OCI-LY3 (cell line): Measurements from ENCODE around the gene SLC35F3.

Experiments
- H2AFZ ChIP-seq: fragments of 200-600, 300-600 bp; shearing (Covaris generic); 2 replicates; pipeline ENCODE4 v1.6.0; 2014; ENCODE audit warnings: antibody characterized with exemption, low read depth, low read length
- H3K27ac ChIP-seq: fragments of 200-600, 300-600 bp; sonication (generic); 2 replicates; pipeline ENCODE4 v1.5.1; 2014; ENCODE audit warnings: mild to moderate bottlenecking, low read length, moderate library complexity, mixed read lengths
- H3K27me3 ChIP-seq: fragments of 200-600, 300-600 bp; sonication (generic); 2 replicates; pipeline ENCODE4 v1.6.1; 2014; ENCODE audit warnings: low read depth, low read length, mixed read lengths
- H3K36me3 ChIP-seq: fragments of 200-600, 300-600 bp; sonication (generic); replicated peaks from 2 replicates; pipeline ENCODE3; 2014; ENCODE audit warnings: low read depth, low read length, mixed read lengths
- H3K4me1 ChIP-seq: fragments of 300-600, 200-600 bp; sonication (generic); 2 replicates; pipeline ENCODE4 v1.6.1; 2014; ENCODE audit warnings: low read length, mixed read lengths
- H3K4me2 ChIP-seq: fragments of 200-600, 300-600 bp; sonication (generic); 2 replicates; pipeline ENCODE4 v1.6.1; 2014; ENCODE audit warnings: low read length, mixed read lengths
- H3K4me3 ChIP-seq: fragments of 300-600, 200-600 bp; sonication (generic); 2 replicates; pipeline ENCODE4 v1.5.1; 2014; ENCODE audit warnings: antibody characterized with exemption, mild to moderate bottlenecking, low read length, moderate library complexity
- H3K79me2 ChIP-seq: fragments of 300-600, 200-600 bp; shearing (Covaris generic); 2 replicates; pipeline ENCODE4 v1.6.1; 2014; ENCODE audit warnings: mild to moderate bottlenecking, low read length, mixed read lengths
- H3K9ac ChIP-seq: fragments of 300-600, 200-600 bp; shearing (Covaris generic); 2 replicates; pipeline ENCODE4 v1.6.0; 2014; ENCODE audit warnings: mild to moderate bottlenecking, low read length, moderate library complexity
- H3K9me3 ChIP-seq: fragments of 200-600, 300-600 bp; shearing (Covaris generic); 2 replicates; pipeline ENCODE4 v1.6.1; 2014; ENCODE audit warnings: low read length, mixed read lengths; ENCODE audit not compliant: insufficient read depth
- H4K20me1 ChIP-seq: fragments of 200-600, 300-600 bp; sonication (generic); 2 replicates; pipeline ENCODE4 v1.6.1; 2016; ENCODE audit warnings: low read length, mixed read lengths; ENCODE audit not compliant: insufficient read depth
- CTCF ChIP-seq: fragments of 200-600, 300-600 bp; sonication (generic); IDR thresholded peaks from 2 replicates; pipeline ENCODE4 v1.5.1; 2014; ENCODE audit warnings: antibody characterized with exemption, low read length, low read depth
- EZH2phosphoT487 ChIP-seq: fragments of 200-600 bp; shearing (Covaris generic); IDR thresholded peaks from 2 replicates; pipeline ENCODE4 v1.6.1; 2018; ENCODE audit warnings: antibody characterized with exemption, mixed run types, low read depth

The SLC35F3 gene

GRCh38 chr1:234337233-234337632, 432.8 kb downstream of the SLC35F3 start:
- no peaks in the 10 kb centered on the region for H3K27me3 ChIP-seq
- H4K20me1 ChIP-seq: no peaks in the 10 kb centered on the region
- H3K4me1 ChIP-seq: no peaks in the 10 kb centered on the region
- no peak overlapping the region for H3K9ac ChIP-seq
- H3K4me2 ChIP-seq: no peak overlapping the region
- peaks cover 5% of the 10 kb centered on the region for H3K36me3 ChIP-seq
- H3K79me2 ChIP-seq: no peaks in the 10 kb centered on the region
- no peak overlapping the region for H2AFZ ChIP-seq
- peaks cover 18% of the 10 kb centered on the region for H3K9me3 ChIP-seq
- H3K27ac ChIP-seq: no peak overlapping the region
- H3K4me3 ChIP-seq: no peak overlapping the region
- TF ChIP-seq EZH2phosphoT487 (no peak), CTCF (no peak)

- Histone ChIP-seq H3K79me2 (no peaks in the 10 kb centered on the region), H2AFZ (no peak overlapping the region), H3K27me3 (0 out of 2 replicates have a peak, but pooled peaks cover 3% of the 10 kb centered on the region), H4K20me1 (no peaks in the 10 kb centered on the region), H3K9me3 (peaks cover 18% of the 10 kb centered on the region), H3K36me3 (peaks cover 5% of the 10 kb centered on the region), H3K27ac (no peak overlapping the region), H3K4me3 (no peak overlapping the region), H3K9ac (no peak overlapping the region), H3K4me2 (no peak overlapping the region), H3K4me1 (no peaks in the 10 kb centered on the region)
- TF ChIP-seq EZH2phosphoT487: no peak
- no peak for TF ChIP-seq CTCF
Observed at GRCh38 chr1:234340528-234340927, 436.1 kb downstream of the SLC35F3 start.

GRCh38 chr1:234342774-234343173, 438.3 kb downstream of the SLC35F3 start:
- H3K4me2 ChIP-seq: no peak overlapping the region
- H3K4me1 ChIP-seq: no peaks in the 10 kb centered on the region
- H3K9ac ChIP-seq: no peak overlapping the region
- H2AFZ ChIP-seq: no peak overlapping the region
- TF ChIP-seq CTCF (no peak), EZH2phosphoT487 (no peak)
- no peak overlapping the region for H3K4me3 ChIP-seq
- H3K36me3 ChIP-seq: no peaks in the 10 kb centered on the region
- no peaks in the 10 kb centered on the region for H4K20me1 ChIP-seq
- no peak overlapping the region for H3K27ac ChIP-seq
- H3K79me2 ChIP-seq: no peaks in the 10 kb centered on the region
- no peaks in the 10 kb centered on the region for H3K9me3 ChIP-seq
- H3K27me3 ChIP-seq: 0 out of 2 replicates have a peak, but pooled peaks cover 3% of the 10 kb centered on the region

- Histone ChIP-seq H3K27ac (no peak overlapping the region), H3K79me2 (no peaks in the 10 kb centered on the region), H3K4me3 (no peak overlapping the region), H3K9me3 (no peaks in the 10 kb centered on the region), H3K27me3 (0 out of 2 replicates have a peak, but pooled peaks cover 3% of the 10 kb centered on the region), H2AFZ (no peak overlapping the region), H3K4me2 (no peak overlapping the region), H4K20me1 (no peaks in the 10 kb centered on the region), H3K9ac (no peak overlapping the region), H3K4me1 (no peaks in the 10 kb centered on the region), H3K36me3 (no peaks in the 10 kb centered on the region)
- TF ChIP-seq CTCF (no peak), EZH2phosphoT487 (no peak)
Observed at GRCh38 chr1:234345237-234345636, 440.8 kb downstream of the SLC35F3 start.
